Measurements from ENCODE around the gene KIAA1671. TPM values are rescaled to one million over a fixed set of nuclear protein-coding genes. Genes with fewer than 3 reads are reported as not detected.

KIAA1671 gene
- total and polyA plus RNA-seq, 2 of the 4 experiments (the other 2 are of a cell fraction) = 0.02 TPM; not detected in 1

GRCh38 chr22:25077056-25077455 is 124.5 kb downstream of the KIAA1671 start:
- intact Hi-C loops (cut with micrococcal nuclease) (no loop called here), in situ Hi-C loops (cut with MboI; ENCODE audit: low sequenced_read_pairs) (no loop called here), dilution Hi-C loops (cut with HindIII; ENCODE audit: low sequenced_read_pairs, unreplicated experiment) (no loop called here)
- H3K4me2 ChIP-seq (ENCODE audit: low read depth, low read length) = no peak overlapping the region
- no peak overlapping the region for H4K91ac ChIP-seq (ENCODE audit: insufficient read depth, low read depth, low read length)
- H3K9ac ChIP-seq (ENCODE audit: low read depth, low read length) = no peak overlapping the region
- DNase-seq = no peak
- no peaks in the 10 kb centered on the region for H3K9me1 ChIP-seq (ENCODE audit: insufficient read depth, low read length)
- no peaks in the 10 kb centered on the region for H3K4me1 ChIP-seq (ENCODE audit: control insufficient read depth, insufficient read depth, low read length)
- no peaks in the 10 kb centered on the region for H3K9me3 ChIP-seq (ENCODE audit: control insufficient read depth, insufficient read depth, low read length)
- H3K18ac ChIP-seq (ENCODE audit: low read depth, low read length) = no peak overlapping the region
- H2AK9ac ChIP-seq (replicated peaks; ENCODE audit: low read depth, low read length, poor library complexity) = no peak overlapping the region
- H4K5ac ChIP-seq (ENCODE audit: low read depth, low read length) = no peak overlapping the region
- WGBS, 2 experiments (ENCODE audit: extremely low coverage in 2 of 2, insufficient read length in 1 of 2) = no CpG with 5 or more reads among the region's 3 CpGs
- ATAC-seq (ENCODE audit: low read depth) = no peak
- H3K79me1 ChIP-seq (ENCODE audit: low read depth in 1 of 2, low read length in 2 of 2) = no peaks in the 10 kb centered on the region
- H3K23ac ChIP-seq (ENCODE audit: low read depth, low read length) = no peak overlapping the region
- no peak overlapping the region for H3K56ac ChIP-seq (ENCODE audit: extremely low read depth, insufficient read depth, low read length)
- H3K36me3 ChIP-seq (ENCODE audit: control insufficient read depth, insufficient read depth, low read length) = no peaks in the 10 kb centered on the region
- no TSS peak for BruUV-seq (replicated peaks)
- no peak overlapping the region for H3K27ac ChIP-seq (ENCODE audit: insufficient read depth, low read length)
- no peak overlapping the region for H3K4ac ChIP-seq (ENCODE audit: low read depth, low read length)
- no peak for TF ChIP-seq SMC3 (IDR thresholded peaks at IDR 0.05; ENCODE audit: low read depth, low read length)
- TF ChIP-seq RCOR1 (IDR thresholded peaks at IDR 0.05; ENCODE audit: insufficient replicate concordance, low read length) = no peak
- no peak for TF ChIP-seq USF2 (IDR thresholded peaks at IDR 0.05; ENCODE audit: low read depth, low read length)
- TF ChIP-seq BHLHE40 (IDR thresholded peaks at IDR 0.05; ENCODE audit: low read depth, low read length) = no peak
- no peak for TF ChIP-seq CEBPB (IDR thresholded peaks at IDR 0.05; ENCODE audit: low read depth, low read length)
- no peak for TF ChIP-seq RAD21 (IDR thresholded peaks at IDR 0.05; ENCODE audit: low read length)
- no peak for TF ChIP-seq RFX5 (IDR thresholded peaks at IDR 0.05; ENCODE audit: low read depth, low read length)
- TF ChIP-seq CTCF (conservative IDR thresholded peaks at IDR 0.05; ENCODE audit: low read depth, low read length) = no peak
- no peak overlapping the region for H2BK20ac ChIP-seq (ENCODE audit: low read depth, low read length)
- ChIA-PET POLR2A (ENCODE audit: unreplicated experiment) (no interaction called here), CTCF (no interaction called here)
- H2AK5ac ChIP-seq (ENCODE audit: low read depth, low read length) = no peak overlapping the region
- H2BK15ac ChIP-seq (ENCODE audit: low read depth, low read length) = no peak overlapping the region
- no peak overlapping the region for H2AFZ ChIP-seq (replicated peaks; ENCODE audit: low read length, poor library complexity)
- H4K8ac ChIP-seq (ENCODE audit: low read depth in 2 of 2, low read length in 2 of 2) = no peak overlapping the region
- no peak overlapping the region for H2BK5ac ChIP-seq (ENCODE audit: low read depth, low read length, poor library complexity, severe bottlenecking)
- H2BK120ac ChIP-seq (ENCODE audit: low read depth, low read length) = no peak overlapping the region
- no peak overlapping the region for H3K14ac ChIP-seq (replicated peaks; ENCODE audit: low read depth, low read length)
- H3K4me3 ChIP-seq (ENCODE audit: insufficient read depth, low read depth, low read length) = no peak overlapping the region
- no peaks in the 10 kb centered on the region; the same call in none of the 2 replicates for H3K27me3 ChIP-seq (ENCODE audit: control insufficient read depth, insufficient read depth, low read length)
- H4K20me1 ChIP-seq (ENCODE audit: insufficient read depth, low read length) = no peaks in the 10 kb centered on the region
